ENCODE data around the gene PITX2. TPM values are rescaled to one million over a fixed set of nuclear protein-coding genes. Genes with fewer than 3 reads are reported as not detected.

Gene PITX2
- total and polyA plus RNA-seq, 2 of the 8 experiments (the other 6 are each of a cell fraction or from before 2014, with no cell fraction given) = 0.09 to 0.67 TPM

DNA sequence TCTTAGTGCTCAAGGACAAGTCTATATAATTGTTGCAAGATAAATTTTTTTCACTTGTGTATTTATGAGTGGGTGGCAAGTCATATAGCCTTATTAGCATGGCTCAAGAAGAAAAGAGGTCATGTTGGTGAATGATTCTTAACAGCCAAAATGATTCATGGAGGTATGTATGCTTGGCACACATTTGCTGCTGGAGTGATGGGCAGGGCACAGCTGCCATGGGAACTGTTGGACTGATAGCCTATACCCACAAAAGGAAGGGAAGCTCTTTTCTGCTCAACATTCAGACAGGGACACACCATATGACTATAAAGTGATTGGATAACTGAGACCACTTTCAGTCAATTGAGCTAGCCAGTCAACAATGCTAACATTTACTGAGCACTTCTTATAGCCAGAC is 46.8 kb upstream of the PITX2 start:
- CTCF ChIA-PET (ENCODE audit: partially characterized antibody) = interaction anchor here (1.5 kb wide), 1 partner anchor 12 kb away, joined by 3 read pairs; no protein-coding TSS in a partner anchor
- Histone ChIP-seq H3K27ac (ENCODE audit: low read depth, low read length) (no peak overlapping the region), H3K27me3 (replicated peaks in 1 of 4; ENCODE audit: control insufficient read depth in 3 of 4, extremely low read depth in 1 of 4, insufficient read depth in 3 of 4, low read length in 3 of 4) (no peaks in the 10 kb centered on the region), H2BK5ac (ENCODE audit: low read depth, low read length) (no peak overlapping the region), H3K9me3 (ENCODE audit: insufficient read depth in 2 of 2, low read depth in 1 of 2, low read length in 1 of 2) (no peaks in the 10 kb centered on the region), H2AFZ (ENCODE audit: low read length) (no peak overlapping the region), H3K4ac (replicated peaks; ENCODE audit: insufficient read length, low read depth, low read length) (no peak overlapping the region), H3K79me1 (ENCODE audit: low read depth, low read length) (no peaks in the 10 kb centered on the region), H3K23me2 (ENCODE audit: low read depth, low read length) (no peaks in the 10 kb centered on the region), H3K79me2 (ENCODE audit: control insufficient read depth in 1 of 2, insufficient read depth in 2 of 2, low read length in 2 of 2) (no peaks in the 10 kb centered on the region), H2BK12ac (ENCODE audit: low read depth, low read length) (no peak overlapping the region), H3K23ac (ENCODE audit: insufficient read length) (no peak overlapping the region), H3K36me3 (ENCODE audit: control insufficient read depth in 2 of 4, insufficient read depth in 4 of 4, low read length in 3 of 4) (no peaks in the 10 kb centered on the region), H2BK20ac (ENCODE audit: low read length) (no peak overlapping the region), H3K4me3 (ENCODE audit: extremely low read depth in 1 of 4, insufficient read depth in 2 of 4, low read depth in 3 of 4, low read length in 4 of 4) (no peak overlapping the region), H4K20me1 (replicated peaks in 1 of 2; ENCODE audit: control insufficient read depth in 1 of 2, insufficient read depth in 2 of 2, low read length in 2 of 2) (no peaks in the 10 kb centered on the region), H2BK120ac (replicated peaks; ENCODE audit: low read depth, low read length) (no peak overlapping the region), H2BK15ac (ENCODE audit: low read length) (no peak overlapping the region), H3K9ac (replicated peaks in 1 of 4; ENCODE audit: extremely low read depth in 1 of 4, low read depth in 3 of 4, low read length in 3 of 4) (no peak overlapping the region), H4K91ac (replicated peaks; ENCODE audit: insufficient read length, low read length) (no peak overlapping the region), H3K14ac (ENCODE audit: insufficient read length) (no peak overlapping the region), H4K8ac (ENCODE audit: extremely low read depth, insufficient read depth, low read length) (no peak overlapping the region), H4K5ac (ENCODE audit: insufficient read length, low read depth, low read length) (no peak overlapping the region), H3K4me1 (replicated peaks in 1 of 4; ENCODE audit: control insufficient read depth in 3 of 4, insufficient read depth in 4 of 4, low read length in 3 of 4) (no peaks in the 10 kb centered on the region), H3K18ac (ENCODE audit: extremely low read depth, low read length) (no peak overlapping the region), H3K4me2 (ENCODE audit: insufficient read depth in 1 of 2, low read depth in 2 of 2, low read length in 2 of 2) (no peak overlapping the region), H3K56ac (replicated peaks; ENCODE audit: insufficient read length, low read depth, low read length) (no peak overlapping the region), H2AK5ac (ENCODE audit: low read depth, low read length) (no peak overlapping the region)
- POLR2A ChIA-PET (ENCODE audit: partially characterized antibody) = no interaction called here
- no peak for FAIRE-seq
- TF ChIP-seq NANOG (IDR thresholded peaks at IDR 0.05; ENCODE audit: insufficient read depth, low read depth, low read length, poor library complexity, severe bottlenecking) (no peak), YY1 (IDR thresholded peaks at IDR 0.05; ENCODE audit: low read depth, low read length) (no peak), EGR1 (IDR thresholded peaks at IDR 0.05; ENCODE audit: borderline replicate concordance, low read depth, low read length) (no peak)
- TF ChIP-seq, protein P1, sequence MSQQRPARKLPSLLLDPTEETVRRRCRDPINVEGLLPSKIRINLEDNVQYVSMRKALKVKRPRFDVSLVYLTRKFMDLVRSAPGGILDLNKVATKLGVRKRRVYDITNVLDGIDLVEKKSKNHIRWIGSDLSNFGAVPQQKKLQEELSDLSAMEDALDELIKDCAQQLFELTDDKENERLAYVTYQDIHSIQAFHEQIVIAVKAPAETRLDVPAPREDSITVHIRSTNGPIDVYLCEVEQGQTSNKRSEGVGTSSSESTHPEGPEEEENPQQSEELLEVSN (IDR thresholded peaks at IDR 0.05) = no peak
- DNase-seq (ENCODE audit: low read depth in 1 of 2, low spot score in 2 of 2) = no peak
